NCI-H82 treated with DMSO at 0.1 percent for 48 hours (cell line): ENCODE data around the gene HAND2.

ENCODE experiments used
- DNase-seq: peaks from one replicate; lab custom pipeline; 2025; ENCODE audit not compliant: unreplicated experiment; lab: John Stamatoyannopoulos, UW

The HAND2 gene

DNA sequence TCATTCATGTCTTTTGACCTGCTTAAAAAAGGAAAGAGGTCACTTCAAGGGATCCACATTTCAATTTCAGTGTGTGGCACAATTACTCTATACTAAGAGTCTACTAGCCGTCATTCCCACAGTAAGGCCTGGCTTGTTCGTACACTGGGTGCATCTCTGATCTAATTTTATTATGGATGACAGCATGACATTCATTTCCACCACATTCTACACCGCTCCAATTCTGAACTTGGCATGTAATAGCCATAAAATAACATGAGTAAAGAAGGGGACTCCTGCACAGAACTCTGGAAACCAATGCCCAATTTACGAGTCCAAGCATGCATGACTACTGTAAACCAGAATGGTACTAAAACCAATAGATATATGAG, 51.1 kb downstream of the HAND2 start:
- DNase-seq: no peak

- no peak for DNase-seq
Observed at GRCh38 chr4:173478201-173478912, 51.7 kb downstream of the HAND2 start.

- no peak for DNase-seq
Observed at GRCh38 chr4:173477016-173477415, 53.0 kb downstream of the HAND2 start.
